Stimulated activated CD4-positive, alpha-beta T cell treated with anti-CD3 and anti-CD28 coated beads, Interleukin-1b, Interleukin-23, amount 100 ng/mL, for 4 hours (primary cell): Measurements from ENCODE around the gene ROBO1.

Source experiments
- DNase-seq, 2 donors: peaks; one replicate each; pipeline ENCODE4 v3.0.0-alpha.2; 2020; ENCODE audit warnings: low read depth in 2 of 2

ROBO1 gene

GRCh38 chr3:79670178-79670577 lies 97.6 kb downstream of the ROBO1 start:
- no peak for DNase-seq

GRCh38 chr3:79664455-79664854 lies 103.3 kb downstream of the ROBO1 start:
- no peak for DNase-seq

- DNase-seq, result no peak
Measured at GRCh38 chr3:79661896-79662295, 105.9 kb downstream of the ROBO1 start.

- DNase-seq, result no peak
Measured at GRCh38 chr3:79657076-79657475, 110.7 kb downstream of the ROBO1 start.

- no peak for DNase-seq
Measured at GRCh38 chr3:79654019-79654418, 113.8 kb downstream of the ROBO1 start.

GRCh38 chr3:79653266-79653830 lies 114.5 kb downstream of the ROBO1 start:
- no peak for DNase-seq

- no peak for DNase-seq
Measured at GRCh38 chr3:79651536-79652065, 116.2 kb downstream of the ROBO1 start.

GRCh38 chr3:79639855-79640254 lies 127.9 kb downstream of the ROBO1 start:
- no peak for DNase-seq

- DNase-seq, result no peak
Measured at GRCh38 chr3:79636372-79636771, 131.4 kb downstream of the ROBO1 start.

GRCh38 chr3:79632842-79633241 lies 135.0 kb downstream of the ROBO1 start:
- no peak for DNase-seq

- no peak for DNase-seq
Measured at GRCh38 chr3:79618883-79619282, 148.9 kb downstream of the ROBO1 start.

- DNase-seq, result no peak
Measured at GRCh38 chr3:79606414-79606813, 161.4 kb downstream of the ROBO1 start.

- no peak for DNase-seq
Measured at GRCh38 chr3:79604681-79605080, 163.1 kb downstream of the ROBO1 start.

GRCh38 chr3:79602385-79602784 lies 165.4 kb downstream of the ROBO1 start:
- DNase-seq, result no peak

- no peak for DNase-seq
Measured at GRCh38 chr3:79598594-79598993, 169.2 kb downstream of the ROBO1 start.

- DNase-seq, result no peak
Measured at GRCh38 chr3:79597709-79598108, 170.1 kb downstream of the ROBO1 start.

- no peak for DNase-seq
Measured at GRCh38 chr3:79587150-79587549, 180.6 kb downstream of the ROBO1 start.

- no peak for DNase-seq
Measured at GRCh38 chr3:79586232-79586631, 181.6 kb downstream of the ROBO1 start.

GRCh38 chr3:79572930-79573329 lies 194.9 kb downstream of the ROBO1 start:
- no peak for DNase-seq

GRCh38 chr3:79568938-79569337 lies 198.9 kb downstream of the ROBO1 start:
- DNase-seq, result no peak

- DNase-seq, result no peak
Measured at GRCh38 chr3:79564192-79564591, 203.6 kb downstream of the ROBO1 start.

- DNase-seq, result no peak
Measured at GRCh38 chr3:79560698-79561097, 207.1 kb downstream of the ROBO1 start.

GRCh38 chr3:79558943-79559342 lies 208.9 kb downstream of the ROBO1 start:
- no peak for DNase-seq

- no peak for DNase-seq
Measured at GRCh38 chr3:79555655-79556054, 212.1 kb downstream of the ROBO1 start.
